BJ (cell line): ENCODE measurements around the gene SH3D19. TPM values are rescaled to one million over a fixed set of nuclear protein-coding genes. Genes with fewer than 3 reads are reported as not detected.

Experiments used
- CTCF ChIA-PET: fragments of 350-600 bp; formaldehyde crosslinking; extraction: SDS; loops from one replicate; lab custom pipeline; 2021; ENCODE audit warnings: antibody characterized with exemption, inconsistent platforms; lab: Yijun Ruan, JAX
- POLR2A ChIA-PET: fragments of 300-600 bp; sonication (Branson Sonifier 250); formaldehyde crosslinking; extraction: SDS; loops from one replicate; lab custom pipeline; 2021; ENCODE audit warnings: antibody characterized with exemption; lab: Charles Lee
- DNase-seq: peaks from one replicate; pipeline ENCODE4 v3.0.0-alpha.2; 2011; ENCODE audit warnings: low read depth
- H3K27me3 ChIP-seq: 2 replicates; pipeline ENCODE4 v1.6.0; 2011; ENCODE audit warnings: low read length; ENCODE audit not compliant: control insufficient read depth, insufficient read depth
- H3K36me3 ChIP-seq: 2 replicates; pipeline ENCODE4 v1.5.1; 2011; ENCODE audit warnings: low read length; ENCODE audit not compliant: control insufficient read depth, insufficient read depth
- H3K4me3 ChIP-seq: 2 replicates; pipeline ENCODE4 v1.5.1; 2011; ENCODE audit warnings: low read depth, mild to moderate bottlenecking, control low read depth, low read length
- polyA plus RNA-seq: library from polyadenylated mRNA; depleted of rRNA; stranded (reverse); fragments of >200 nt; gene quantifications from 2 replicates; pipeline ENCODE4 v1.2.3, GENCODE V29; 2011
- TF ChIP-seq, protein P1 (sequence below): IDR thresholded peaks from 2 replicates; pipeline ENCODE4 v1.5.1; 2011; ENCODE audit warnings: low read depth, mild to moderate bottlenecking, control low read depth, inconsistent platforms, low read length, moderate library complexity; ENCODE audit not compliant: insufficient read depth

Gene SH3D19
- polyA plus RNA-seq, 1 experiment, result 16.2 TPM

DNA sequence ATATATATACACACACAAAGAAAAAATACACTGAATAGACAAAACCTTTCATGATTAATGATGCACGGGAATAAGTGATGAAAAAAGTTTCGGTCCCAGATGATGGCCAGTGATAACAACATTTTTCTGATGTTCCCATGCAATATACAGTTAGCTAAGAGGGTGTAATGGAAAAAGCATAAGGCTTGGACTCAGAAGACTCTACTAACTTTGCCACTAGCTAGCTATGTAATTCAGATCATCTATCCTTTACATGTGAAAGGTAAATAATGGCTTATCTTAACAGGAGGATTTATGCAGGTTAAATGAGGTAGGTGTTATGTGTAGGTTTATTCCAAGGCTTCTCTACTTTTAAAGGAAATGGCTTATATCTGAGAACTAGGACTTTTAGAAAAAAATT, 221.6 kb downstream of the SH3D19 start:
- TF ChIP-seq, protein P1, sequence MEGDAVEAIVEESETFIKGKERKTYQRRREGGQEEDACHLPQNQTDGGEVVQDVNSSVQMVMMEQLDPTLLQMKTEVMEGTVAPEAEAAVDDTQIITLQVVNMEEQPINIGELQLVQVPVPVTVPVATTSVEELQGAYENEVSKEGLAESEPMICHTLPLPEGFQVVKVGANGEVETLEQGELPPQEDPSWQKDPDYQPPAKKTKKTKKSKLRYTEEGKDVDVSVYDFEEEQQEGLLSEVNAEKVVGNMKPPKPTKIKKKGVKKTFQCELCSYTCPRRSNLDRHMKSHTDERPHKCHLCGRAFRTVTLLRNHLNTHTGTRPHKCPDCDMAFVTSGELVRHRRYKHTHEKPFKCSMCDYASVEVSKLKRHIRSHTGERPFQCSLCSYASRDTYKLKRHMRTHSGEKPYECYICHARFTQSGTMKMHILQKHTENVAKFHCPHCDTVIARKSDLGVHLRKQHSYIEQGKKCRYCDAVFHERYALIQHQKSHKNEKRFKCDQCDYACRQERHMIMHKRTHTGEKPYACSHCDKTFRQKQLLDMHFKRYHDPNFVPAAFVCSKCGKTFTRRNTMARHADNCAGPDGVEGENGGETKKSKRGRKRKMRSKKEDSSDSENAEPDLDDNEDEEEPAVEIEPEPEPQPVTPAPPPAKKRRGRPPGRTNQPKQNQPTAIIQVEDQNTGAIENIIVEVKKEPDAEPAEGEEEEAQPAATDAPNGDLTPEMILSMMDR, result no peak
- Histone ChIP-seq H3K27me3 (no peaks in the 10 kb centered on the region), H3K36me3 (peaks cover 17% of the 10 kb centered on the region), H3K4me3 (no peak overlapping the region)
- ChIA-PET CTCF (no interaction called here), POLR2A (no interaction called here)
- no peak for DNase-seq

DNA sequence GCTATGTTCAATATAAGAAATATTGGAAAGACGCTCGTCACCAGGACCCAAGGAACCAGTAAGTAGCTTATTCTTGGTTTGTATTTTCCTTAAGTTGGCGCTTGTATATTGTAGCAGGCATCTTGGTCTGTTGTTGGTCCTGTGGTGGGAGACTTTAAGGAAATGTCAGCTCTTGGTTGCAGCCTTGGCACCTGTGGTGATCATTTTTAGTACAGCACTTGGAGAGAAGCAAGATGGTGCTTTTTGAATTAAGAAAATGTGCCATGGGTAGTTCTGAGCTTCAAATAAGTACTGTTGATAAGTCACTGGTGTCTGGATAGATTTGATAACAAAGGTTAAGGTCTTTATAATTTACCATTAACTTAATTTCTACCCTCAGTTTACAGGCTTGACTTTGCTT, 224.9 kb downstream of the SH3D19 start:
- DNase-seq, result no peak
- H3K36me3 ChIP-seq, result peaks cover 14% of the 10 kb centered on the region
- H3K4me3 ChIP-seq, result peak overlapping the region; percentile 54
- POLR2A ChIA-PET, result interaction anchor here (1.0 kb wide), 1 partner anchor 9 kb away, joined by 4 read pairs; no protein-coding TSS in a partner anchor
- TF ChIP-seq, protein P1, result no peak
- H3K27me3 ChIP-seq, result 0 out of 2 replicates have a peak, but pooled peaks cover 2% of the 10 kb centered on the region
- CTCF ChIA-PET, result interaction anchor here (0.8 to 1.5 kb wide), 3 partner anchors 13 to 701 kb away, joined by 3 read pairs; no protein-coding TSS in a partner anchor

DNA sequence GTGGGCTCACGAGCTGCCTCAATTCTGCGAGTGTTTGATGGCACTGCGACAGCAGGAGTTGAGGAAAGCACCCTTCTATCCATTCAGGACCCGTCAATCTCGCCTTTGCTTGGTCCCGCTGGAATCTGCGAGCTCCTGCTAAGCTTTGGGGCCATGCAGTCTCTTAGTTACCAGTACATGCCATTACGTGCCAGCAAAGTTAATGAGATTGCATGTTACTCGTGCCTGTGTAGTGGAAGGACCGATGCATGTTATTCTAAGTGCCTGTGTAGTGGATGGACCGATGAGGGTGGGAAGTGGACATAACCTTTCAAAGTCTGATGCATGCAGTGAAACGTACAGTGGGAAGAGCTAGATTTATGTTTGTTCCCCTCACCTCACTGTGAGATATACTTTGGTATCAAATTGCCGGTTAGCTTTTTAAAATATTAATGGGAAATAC, 225.4 kb downstream of the SH3D19 start:
- H3K4me3 ChIP-seq, result peak overlapping the region; percentile 54
- DNase-seq, result no peak
- TF ChIP-seq, protein P1, result no peak
- POLR2A ChIA-PET, result interaction anchor here (1.0 kb wide), 1 partner anchor 10 kb away, joined by 4 read pairs; no protein-coding TSS in a partner anchor
- peaks cover 10% of the 10 kb centered on the region for H3K36me3 ChIP-seq
- 0 out of 2 replicates have a peak, but pooled peaks cover 2% of the 10 kb centered on the region for H3K27me3 ChIP-seq
- CTCF ChIA-PET, result interaction anchor here (0.8 to 1.5 kb wide), 3 partner anchors 13 to 702 kb away, joined by 3 read pairs; no protein-coding TSS in a partner anchor

DNA sequence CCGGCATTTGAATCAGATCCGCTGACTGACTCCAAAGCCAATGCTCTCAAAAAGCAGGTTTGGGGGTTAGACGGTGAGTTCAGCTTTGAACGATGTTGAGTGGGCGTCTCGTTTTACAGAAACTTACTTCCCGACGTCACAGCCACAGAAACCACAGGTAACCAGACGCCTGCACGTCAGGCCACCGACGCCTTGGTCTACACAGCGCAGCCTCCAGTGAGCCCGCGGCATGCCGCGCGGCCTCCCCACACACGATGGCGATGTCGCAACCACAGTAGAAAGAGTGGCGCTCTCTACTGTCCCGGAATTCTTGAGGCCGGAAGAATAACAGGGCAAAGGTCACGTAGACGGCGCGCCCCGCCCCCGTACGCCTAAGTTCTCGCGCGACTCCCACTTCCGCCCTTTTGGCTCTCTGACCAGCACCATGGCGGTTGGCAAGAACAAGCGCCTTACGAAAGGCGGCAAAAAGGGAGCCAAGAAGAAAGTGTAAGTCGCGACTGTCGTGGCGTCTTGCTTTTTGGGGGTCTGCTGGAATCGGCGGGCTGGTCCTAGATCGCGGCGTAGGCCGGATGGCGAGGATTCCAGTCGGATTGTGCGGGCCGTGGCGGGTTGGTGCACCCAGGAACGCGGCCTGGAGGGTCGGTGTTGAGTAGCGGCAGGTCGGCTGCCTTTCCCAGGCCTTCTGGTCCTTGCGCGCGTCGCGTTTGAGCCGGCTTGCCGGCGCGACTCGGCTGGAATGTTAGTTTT, 226.0 kb downstream of the SH3D19 start, which contains the start of gene RPS3A:
TSS of gene RPS3A (plus strand) at position 400 of the 747 bp plus-strand sequence. CDS start at position 425, 25 bp downstream.
- TF ChIP-seq, protein P1, result peak; percentile 85
- H3K36me3 ChIP-seq, result peaks cover 6% of the 10 kb centered on the region
- 0 out of 2 replicates have a peak, but pooled peaks cover 2% of the 10 kb centered on the region for H3K27me3 ChIP-seq
- peak; percentile 82 for DNase-seq
- ChIA-PET CTCF (interaction anchor here (0.7 to 1.5 kb wide), 11 partner anchors 9 to 702 kb away, joined by 3 to 4 read pairs (median 3); no protein-coding TSS in a partner anchor), POLR2A (interaction anchor here (0.6 to 1.0 kb wide), 2 partner anchors 10 to 199 kb away, joined by 3 to 4 read pairs; no protein-coding TSS in a partner anchor)
- peak within 1 kb of the TSS; percentile 54 for H3K4me3 ChIP-seq

DNA sequence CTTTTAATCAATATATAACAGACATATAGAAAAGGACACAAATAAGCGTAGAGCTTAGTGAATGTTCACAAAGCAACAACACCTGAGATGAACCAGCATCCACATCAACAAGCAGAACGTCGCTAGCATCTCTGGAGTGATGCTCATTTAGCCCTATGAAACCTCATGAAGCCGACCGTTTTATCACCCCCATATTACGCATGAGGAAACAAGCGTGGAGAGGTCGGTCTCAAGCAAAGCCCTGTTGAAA, 226.5 kb downstream of the SH3D19 start:
- POLR2A ChIA-PET, result interaction anchor here (0.6 kb wide), 1 partner anchor 199 kb away, joined by 3 read pairs; no protein-coding TSS in a partner anchor
- 0 out of 2 replicates have a peak, but pooled peaks cover 2% of the 10 kb centered on the region for H3K27me3 ChIP-seq
- CTCF ChIA-PET, result interaction anchor here (0.7 to 1.5 kb wide), 9 partner anchors 8 to 697 kb away, joined by 3 to 4 read pairs (median 3); no protein-coding TSS in a partner anchor

More for the DNA sequence above, 226.5 kb downstream of the SH3D19 start:
- Histone ChIP-seq H3K4me3 (peak overlapping the region; percentile 3; the same call in 1 of the 2 replicates), H3K36me3 (peaks cover 6% of the 10 kb centered on the region)
- no peak for DNase-seq
- TF ChIP-seq, protein P1, result no peak
